K562 (cell line): ENCODE measurements around the gene F2RL1. TPM values are rescaled to one million over a fixed set of nuclear protein-coding genes. Genes with fewer than 3 reads are reported as not detected.

Source experiments
- ATF7 ChIP-seq: fragments of 450-650 bp; IDR thresholded peaks from 2 replicates; pipeline ENCODE4 v1.7.1; 2014; ENCODE audit warnings: mild to moderate bottlenecking, moderate library complexity
- CCNT2 ChIP-seq: IDR thresholded peaks from 2 replicates; pipeline ENCODE4 v1.6.1; 2011; ENCODE audit warnings: borderline replicate concordance, low read depth, mild to moderate bottlenecking, moderate library complexity, mixed read lengths, low read length; ENCODE audit not compliant: insufficient read length; ENCODE audit errors: extremely low read depth
- CEBPZ ChIP-seq: fragments of 150-350 bp; IDR thresholded peaks from 2 replicates; pipeline ENCODE4 v1.6.1; 2014; ENCODE audit warnings: low read depth, mild to moderate bottlenecking, low read length, borderline replicate concordance
- CHD2 ChIP-seq: IDR thresholded peaks from 2 replicates; pipeline ENCODE4 v1.6.1; 2011; ENCODE audit warnings: low read depth, low read length
- E2F8 ChIP-seq: fragments of 450-650 bp; IDR thresholded peaks from 2 replicates; pipeline ENCODE4 v1.7.1; 2018; ENCODE audit warnings: mild to moderate bottlenecking, low read depth; ENCODE audit not compliant: partially characterized antibody
- FOXK2 ChIP-seq, 2 experiments: fragments of 450-650 bp; IDR thresholded peaks in 1 of 2; conservative IDR thresholded peaks in 1 of 2; 2 replicates each; pipeline ENCODE4 v1.6.1; 2016; ENCODE audit warnings: low read depth in 2 of 2, mild to moderate bottlenecking in 1 of 2
- GABPB1 ChIP-seq: sonication (generic); formaldehyde crosslinking; IDR thresholded peaks from 2 replicates; pipeline ENCODE4 v1.8.0; 2022; ENCODE audit warnings: mild to moderate bottlenecking, missing genetic modification reagents
- MBD1 ChIP-seq: fragments of 250-450 bp; sonication (Bioruptor Pico); IDR thresholded peaks from 2 replicates; pipeline ENCODE4 v1.8.0; 2022; ENCODE audit warnings: inconsistent platforms
- MEF2A ChIP-seq: IDR thresholded peaks from 2 replicates; pipeline ENCODE4 v1.6.1; 2011; ENCODE audit warnings: low read depth, mild to moderate bottlenecking, low read length, moderate library complexity; ENCODE audit not compliant: control insufficient read depth
- MEIS2 ChIP-seq: fragments of 450-650 bp; IDR thresholded peaks from 2 replicates; pipeline ENCODE4 v1.6.1; 2014; ENCODE audit warnings: mild to moderate bottlenecking; ENCODE audit not compliant: partially characterized antibody
- NR2C2 ChIP-seq, 2 experiments: fragments of 200-800 bp in 1 of 2; sonication (Bioruptor generic) in 1 of 2; sonication (generic) in 1 of 2; formaldehyde crosslinking in 1 of 2; IDR thresholded peaks; 2 replicates each; pipeline versions ENCODE4 v1.6.1 to v1.8.0; 2016 to 2022; ENCODE audit warnings: mild to moderate bottlenecking in 1 of 2, missing compliant biosample characterization in 1 of 2, missing genetic modification characterization in 1 of 2, missing genetic modification reagents in 1 of 2
- PHF20 ChIP-seq: fragments of 450-650 bp; IDR thresholded peaks from 2 replicates; pipeline ENCODE4 v1.6.1; 2018; ENCODE audit not compliant: partially characterized antibody
- RFX7 ChIP-seq: fragments of 250-450 bp; sonication (Bioruptor Pico); IDR thresholded peaks from 2 replicates; pipeline ENCODE4 v1.5.1; 2021; ENCODE audit warnings: mild to moderate bottlenecking
- SMARCA4 ChIP-seq: fragments of 450-650 bp; IDR thresholded peaks from 2 replicates; pipeline ENCODE4 v1.6.1; 2016
- TCF7 ChIP-seq: sonication (generic); IDR thresholded peaks from 2 replicates; pipeline ENCODE4 v1.6.1; 2016; ENCODE audit warnings: antibody characterized with exemption, borderline replicate concordance
- TCFL5 ChIP-seq: fragments of 250-450 bp; sonication (Bioruptor Pico); conservative IDR thresholded peaks from 2 replicates; pipeline ENCODE4 v1.6.1; 2021; ENCODE audit warnings: mild to moderate bottlenecking, moderate library complexity, matching md5 sums
- ZEB2 ChIP-seq: fragments of 450-650 bp; IDR thresholded peaks from 2 replicates; pipeline ENCODE4 v1.6.1; 2016
- ZNF3 ChIP-seq: fragments of 250-450 bp; sonication (Bioruptor Pico); IDR thresholded peaks from 2 replicates; pipeline ENCODE4 v1.5.0; 2021; ENCODE audit warnings: mild to moderate bottlenecking, moderate library complexity
- ZNF57 ChIP-seq: fragments of 450-650 bp; formaldehyde crosslinking; IDR thresholded peaks from 2 replicates; pipeline ENCODE4 v1.4.0; 2020; ENCODE audit warnings: mild to moderate bottlenecking, moderate library complexity
- ZNF586 ChIP-seq: fragments of 450-650 bp; formaldehyde crosslinking; conservative IDR thresholded peaks from 2 replicates; pipeline ENCODE4 v1.4.0; 2020; ENCODE audit warnings: mild to moderate bottlenecking, moderate library complexity
- ZNF707 ChIP-seq: fragments of 250-450 bp; sonication (Bioruptor Pico); conservative IDR thresholded peaks from 2 replicates; pipeline ENCODE4 v1.8.0; 2022; ENCODE audit warnings: inconsistent platforms, mild to moderate bottlenecking, moderate library complexity
- ZSCAN32 ChIP-seq: fragments of 450-650 bp; formaldehyde crosslinking; IDR thresholded peaks from 2 replicates; pipeline ENCODE4 v1.4.0; 2020; ENCODE audit warnings: mild to moderate bottlenecking, moderate library complexity
- polyA plus RNA-seq, 8 experiments: library from polyadenylated mRNA; depleted of rRNA in 4 of 8; stranded (reverse) in 5 of 8; unstranded in 3 of 8; fragments of >200 nt; fragmentation: Nextera tagmentation in 2 of 8; fragmentation: Illumina TruSeq in 1 of 8; extraction: Ambion mirVana in 2 of 8; extraction: Trizol in 1 of 8; gene quantifications; 2 replicates each; pipeline versions ENCODE4 v1.2.1 to v1.2.3, GENCODE V29; 2011 to 2014; ENCODE audit warnings: inconsistent platforms in 1 of 8, missing spikeins in 1 of 8
- total RNA-seq, 7 experiments: library from RNA; depleted of rRNA in 6 of 7; stranded (reverse); fragments of >200 nt in 6 of 7; fragmentation: Illumina TruSeq in 2 of 7; extraction: Trizol in 2 of 7; gene quantifications; 2 replicates each; pipeline versions ENCODE4 v1.2.1 to v1.2.3, GENCODE V29; 2011 to 2021; ENCODE audit warnings: low replicate concordance in 1 of 7

Gene F2RL1
- total and polyA plus RNA-seq, 9 of the 15 experiments (the other 6 are each of a cell fraction or from before 2014, with no cell fraction given): 0.03 to 0.50 (median 0.27) TPM; not detected in 6

- no peak for TF ChIP-seq E2F8
- TF ChIP-seq CHD2: no peak
- TF ChIP-seq TCF7: no peak
- TF ChIP-seq ZNF3 (CRISPR knock-in tag): no peak
- TF ChIP-seq MEF2A: peak; percentile 47; the same call in 1 of the 2 replicates
- TF ChIP-seq MEIS2: no peak
- no peak for TF ChIP-seq NR2C2 (CRISPR knock-in tag; IDR thresholded peaks at IDR 0.05)
- TF ChIP-seq NR2C2 (tag; IDR thresholded peaks at IDR 0.05): no peak
- no peak for TF ChIP-seq MBD1 (CRISPR knock-in tag)
- peak; percentile 75 for TF ChIP-seq ATF7
- no peak for TF ChIP-seq RFX7 (CRISPR knock-in tag)
- peak; percentile 62 for TF ChIP-seq SMARCA4
- TF ChIP-seq GABPB1 (CRISPR knock-in tag): no peak
- TF ChIP-seq PHF20: no peak
- no peak for TF ChIP-seq CEBPZ
- no peak for TF ChIP-seq ZNF586 (CRISPR knock-in tag)
- no peak for TF ChIP-seq ZEB2
- TF ChIP-seq ZNF707 (CRISPR knock-in tag): no peak
- TF ChIP-seq CCNT2: no peak
- TF ChIP-seq FOXK2 (conservative IDR thresholded peaks at IDR 0.05 in 1 of 2, IDR thresholded peaks at IDR 0.05 in 1 of 2; ENCODE audit: low read depth in 2 of 2): peak in 1 of 2 experiments; percentile 51; a peak in 2 of 4 replicates
- TF ChIP-seq ZNF57: no peak
- TF ChIP-seq TCFL5 (CRISPR knock-in tag): no peak
- no peak for TF ChIP-seq ZSCAN32
Measured at GRCh38 chr5:76790632-76791290, 28.1 kb upstream of the F2RL1 start (continued).
